GM19463 (cell line): ENCODE data around the gene CD48.
A peak's percentile ranks its signal among the peaks of the same experiment; 100 is the strongest.

Experiments
- ATAC-seq: cut with Tn5 transposase; IDR thresholded peaks from one replicate; pipeline ENCODE4 v1.9.1; 2021; ENCODE audit warnings: mild to moderate bottlenecking, moderate library complexity; ENCODE audit not compliant: unreplicated experiment

CD48 gene

GRCh38 chr1:160711602-160712311 is at the start of gene CD48:
CD48 (minus strand) TSS chr1:160711822; CDS start chr1:160711763, 59 bp downstream.
- peak; percentile 30 for ATAC-seq

DNA sequence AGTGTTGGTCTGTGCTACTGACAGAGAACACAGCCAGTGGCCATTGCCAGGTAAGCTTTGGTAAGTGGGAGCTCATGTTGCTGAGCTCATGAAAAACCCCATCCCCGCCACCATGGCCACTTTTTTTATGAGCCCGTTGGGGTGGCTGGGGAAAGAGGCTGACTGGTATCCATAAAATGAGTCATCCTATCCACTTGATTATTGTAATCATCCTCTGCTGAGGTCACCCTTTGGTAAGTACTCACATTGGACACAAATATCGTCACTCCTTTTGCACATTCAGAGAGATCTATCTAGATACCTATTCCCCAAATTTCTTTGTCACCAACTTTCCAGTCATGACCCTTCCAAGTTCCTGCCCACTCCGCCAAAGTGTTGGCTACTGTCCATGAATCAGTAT is 49.4 kb upstream of the CD48 start:
- no peak for ATAC-seq

GRCh38 chr1:160759740-160760139 is 48.1 kb upstream of the CD48 start:
- ATAC-seq, result no peak

- no peak for ATAC-seq
Measured at GRCh38 chr1:160758521-160758920, 46.9 kb upstream of the CD48 start.

GRCh38 chr1:160756849-160757201 is 45.2 kb upstream of the CD48 start:
- no peak for ATAC-seq

DNA sequence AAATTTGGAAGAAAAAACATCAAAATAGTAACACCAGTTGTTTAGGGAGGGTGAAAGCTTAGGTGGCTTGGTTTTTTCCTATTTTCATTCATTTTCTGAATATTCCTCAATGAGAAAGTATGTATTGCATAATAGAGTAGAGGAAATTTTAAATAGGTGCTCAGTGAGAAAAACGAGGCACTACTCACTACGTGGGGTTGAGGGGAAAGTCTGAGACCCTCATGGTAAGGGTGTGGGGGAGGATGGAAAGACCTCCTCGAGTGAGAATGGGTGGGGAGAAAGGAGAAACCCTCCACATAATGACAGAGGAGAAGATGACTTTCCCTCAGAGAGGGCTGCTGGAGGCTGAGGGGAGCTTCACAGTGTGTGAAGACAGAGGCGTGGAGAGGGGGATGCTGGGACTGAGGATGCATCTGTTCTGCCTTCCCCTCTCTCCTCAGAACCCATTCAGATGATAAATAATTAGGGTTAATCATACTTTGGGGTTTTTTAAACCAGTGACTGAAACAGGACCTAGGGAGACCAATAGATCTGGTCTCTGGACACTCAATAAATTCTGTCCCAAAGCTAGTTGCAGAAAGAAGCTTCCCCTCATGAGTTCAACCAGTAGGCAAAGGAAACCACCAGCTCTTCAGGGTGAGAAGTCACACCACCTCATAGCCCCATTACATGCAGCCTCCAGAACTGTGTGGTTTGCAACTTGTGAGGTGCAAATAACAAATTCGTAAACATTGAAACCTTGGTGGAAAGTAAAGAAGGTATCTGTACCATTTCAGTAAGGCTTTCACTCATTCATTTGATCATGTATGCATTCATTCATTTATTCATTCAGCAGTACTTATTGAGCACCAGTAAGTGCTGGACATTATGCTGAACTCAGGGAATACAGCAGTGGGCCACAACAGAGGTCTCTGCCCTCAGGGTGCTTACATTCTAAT is 44.6 kb upstream of the CD48 start:
- ATAC-seq, result peak; percentile 45

GRCh38 chr1:160755461-160755860 is 43.8 kb upstream of the CD48 start:
- ATAC-seq, result no peak

GRCh38 chr1:160753594-160753993 is 42.0 kb upstream of the CD48 start:
- ATAC-seq, result no peak

- ATAC-seq, result no peak
Measured at GRCh38 chr1:160752924-160753323, 41.3 kb upstream of the CD48 start.

DNA sequence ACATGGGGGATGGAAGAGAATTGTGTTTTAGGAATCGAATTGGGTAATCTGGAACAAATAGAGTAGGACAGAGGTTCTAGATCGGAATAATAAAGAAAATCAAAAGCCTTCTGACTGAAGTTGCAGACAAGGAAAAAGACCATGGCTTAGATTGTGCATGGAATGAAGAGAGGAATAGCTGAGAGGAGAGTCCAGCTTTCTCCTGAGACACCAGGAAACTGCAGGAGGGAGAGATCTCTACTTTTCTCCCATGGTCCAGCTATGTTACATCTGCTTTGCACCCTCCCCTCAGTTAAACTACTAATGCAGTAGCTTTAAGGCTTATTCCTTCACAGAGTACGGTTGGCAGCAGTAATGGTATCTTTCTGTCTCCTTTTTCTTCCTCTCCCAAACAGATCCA is 40.8 kb upstream of the CD48 start:
- ATAC-seq, result no peak

DNA sequence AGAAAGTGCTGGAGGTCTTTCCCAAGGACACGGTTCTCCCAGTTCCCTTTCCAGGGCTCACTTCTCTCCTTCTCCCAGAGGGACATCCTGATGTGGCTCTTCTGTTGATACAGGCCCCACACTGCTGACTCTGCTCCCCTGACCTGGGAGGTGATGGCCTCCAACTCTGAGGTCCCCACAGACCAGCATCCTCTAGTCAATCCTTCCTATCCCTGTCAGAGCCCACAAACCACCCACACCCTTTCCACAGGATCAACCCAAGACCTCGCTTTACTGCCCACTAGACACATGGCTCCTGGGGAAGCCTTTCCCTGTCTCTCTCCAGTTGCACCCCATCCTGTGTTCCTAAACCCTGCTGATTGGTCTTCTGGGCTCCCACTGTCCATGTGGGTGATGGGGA is 39.0 kb upstream of the CD48 start:
- ATAC-seq, result no peak

DNA sequence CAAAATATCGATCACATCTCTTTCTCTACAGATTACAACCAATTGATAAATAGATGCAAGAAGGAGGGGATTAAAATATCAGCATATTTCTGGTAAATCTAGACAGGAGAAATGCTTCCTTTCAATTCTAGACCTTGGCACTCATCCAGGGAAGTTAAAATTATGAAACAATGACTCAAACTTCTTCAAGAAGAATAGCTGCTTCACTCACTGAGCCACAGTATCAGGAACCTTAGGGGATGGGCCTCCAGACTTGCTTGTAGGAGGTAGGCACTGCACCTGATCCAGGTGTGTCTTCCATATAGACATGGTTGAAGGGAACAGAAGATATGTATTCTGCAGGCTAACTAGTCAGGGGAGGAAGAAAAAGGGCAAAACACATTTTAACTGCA is 37.3 kb upstream of the CD48 start:
- no peak for ATAC-seq

DNA sequence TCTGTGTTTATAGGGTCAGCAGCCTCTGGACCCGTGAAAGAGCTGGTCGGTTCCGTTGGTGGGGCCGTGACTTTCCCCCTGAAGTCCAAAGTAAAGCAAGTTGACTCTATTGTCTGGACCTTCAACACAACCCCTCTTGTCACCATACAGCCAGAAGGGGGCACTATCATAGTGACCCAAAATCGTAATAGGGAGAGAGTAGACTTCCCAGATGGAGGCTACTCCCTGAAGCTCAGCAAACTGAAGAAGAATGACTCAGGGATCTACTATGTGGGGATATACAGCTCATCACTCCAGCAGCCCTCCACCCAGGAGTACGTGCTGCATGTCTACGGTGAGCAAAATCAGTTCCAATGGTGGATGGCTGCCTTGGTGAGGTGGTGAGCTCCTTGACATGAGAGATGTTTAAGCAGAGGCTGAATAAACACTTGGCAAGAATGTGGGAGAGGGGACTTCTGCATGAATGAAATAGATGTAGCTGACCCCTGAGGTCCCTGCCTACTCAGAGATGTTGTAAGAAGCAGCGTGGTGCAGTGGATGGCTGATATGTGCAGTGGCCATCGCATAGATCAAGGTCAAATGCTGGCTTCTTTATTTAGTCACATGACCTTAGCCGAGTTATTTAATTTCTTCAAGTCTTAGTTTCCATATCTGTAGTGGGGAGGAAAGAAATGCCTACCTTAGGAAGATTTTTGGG is 36.7 kb upstream of the CD48 start:
- no peak for ATAC-seq

DNA sequence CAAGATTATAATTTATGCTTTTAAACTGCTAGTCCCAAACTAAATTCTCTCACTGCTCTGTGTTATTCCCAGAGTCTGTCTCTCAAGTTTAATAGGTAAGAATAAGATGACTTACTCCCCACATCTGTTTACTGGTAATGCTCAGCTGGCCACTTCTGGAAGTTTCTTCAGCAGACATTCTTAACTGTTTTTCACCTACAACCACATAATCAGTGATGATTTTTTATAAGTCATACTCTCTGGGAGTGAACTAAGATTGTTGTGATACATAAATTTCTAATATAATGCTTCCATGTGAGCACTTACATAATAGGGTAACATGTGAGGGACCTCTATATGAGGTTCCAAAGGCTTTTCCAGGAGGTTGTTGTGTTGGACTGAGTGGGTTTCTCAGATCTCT is 36.1 kb upstream of the CD48 start:
- ATAC-seq, result no peak

- no peak for ATAC-seq
Measured at GRCh38 chr1:160746836-160747500, 35.3 kb upstream of the CD48 start.

- ATAC-seq, result no peak
Measured at GRCh38 chr1:160745551-160745950, 33.9 kb upstream of the CD48 start.

- no peak for ATAC-seq
Measured at GRCh38 chr1:160744852-160745520, 33.4 kb upstream of the CD48 start.

- no peak for ATAC-seq
Measured at GRCh38 chr1:160744199-160744851, 32.7 kb upstream of the CD48 start.

DNA sequence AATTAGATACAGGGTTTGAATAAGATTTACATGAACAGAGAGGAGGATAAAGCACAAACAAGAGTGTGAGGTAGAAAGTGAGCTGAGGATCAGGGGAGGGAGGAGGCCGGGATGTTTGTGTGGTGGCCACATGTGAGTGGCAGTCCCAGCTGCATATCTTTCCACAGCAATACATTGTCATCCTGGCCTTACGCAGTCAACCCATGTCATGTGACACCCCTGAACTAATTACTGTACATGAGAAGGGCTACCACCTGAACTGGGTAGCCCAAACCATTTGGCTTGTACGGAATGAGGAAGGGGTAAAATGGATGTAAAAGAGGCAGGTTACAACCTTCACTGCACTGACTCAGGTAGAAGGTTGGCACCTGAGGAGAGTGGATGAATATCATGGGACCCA is 31.6 kb upstream of the CD48 start:
- no peak for ATAC-seq
